NCI-H2227 treated with DMSO at 0.1 percent for 48 hours (cell line): Measurements from ENCODE around the gene MED12L.

Experiments
- DNase-seq: peaks from one replicate; lab custom pipeline; 2025; lab: John Stamatoyannopoulos, UW

MED12L gene

GRCh38 chr3:151259664-151260063, 174.2 kb downstream of the MED12L start:
- no peak for DNase-seq

GRCh38 chr3:151262871-151263525, 177.5 kb downstream of the MED12L start:
- DNase-seq, result no peak

- DNase-seq, result no peak
Observed at GRCh38 chr3:151264605-151265004, 179.1 kb downstream of the MED12L start.

GRCh38 chr3:151265166-151265565, 179.7 kb downstream of the MED12L start:
- DNase-seq, result no peak

- no peak for DNase-seq
Observed at GRCh38 chr3:151265866-151266265, 180.4 kb downstream of the MED12L start.

GRCh38 chr3:151267066-151267465, 181.6 kb downstream of the MED12L start:
- no peak for DNase-seq

- no peak for DNase-seq
Observed at GRCh38 chr3:151268267-151269235, 183.1 kb downstream of the MED12L start.

GRCh38 chr3:151269631-151270030, 184.2 kb downstream of the MED12L start:
- DNase-seq, result no peak

- DNase-seq, result no peak
Observed at GRCh38 chr3:151275091-151275490, 189.6 kb downstream of the MED12L start.

GRCh38 chr3:151276038-151276686, 190.7 kb downstream of the MED12L start:
- no peak for DNase-seq

- DNase-seq, result no peak
Observed at GRCh38 chr3:151276687-151277042, 191.2 kb downstream of the MED12L start.

- no peak for DNase-seq
Observed at GRCh38 chr3:151278230-151278629, 192.8 kb downstream of the MED12L start, which contains the start of gene P2RY14. Gene P2RY14 (minus strand): TSS chr3:151278542. CDS start chr3:151214316, 64,226 bp downstream.

- no peak for DNase-seq
Observed at GRCh38 chr3:151281671-151282324, 196.3 kb downstream of the MED12L start.

GRCh38 chr3:151282921-151283320, 197.5 kb downstream of the MED12L start:
- peak; percentile 39 for DNase-seq

- DNase-seq, result no peak
Observed at GRCh38 chr3:151283387-151283786, 197.9 kb downstream of the MED12L start.

- no peak for DNase-seq
Observed at GRCh38 chr3:151283907-151284461, 198.5 kb downstream of the MED12L start.

GRCh38 chr3:151285940-151286339, 200.5 kb downstream of the MED12L start:
- no peak for DNase-seq

- no peak for DNase-seq
Observed at GRCh38 chr3:151289445-151289844, 204.0 kb downstream of the MED12L start.

GRCh38 chr3:151290673-151291072, 205.2 kb downstream of the MED12L start:
- DNase-seq, result no peak

- DNase-seq, result no peak
Observed at GRCh38 chr3:151293127-151293526, 207.7 kb downstream of the MED12L start.

GRCh38 chr3:151296226-151296625, 210.8 kb downstream of the MED12L start:
- DNase-seq, result no peak

- no peak for DNase-seq
Observed at GRCh38 chr3:151297429-151297828, 212.0 kb downstream of the MED12L start.
